ENCODE results near the gene FAM234B. TPM values are rescaled to one million over a fixed set of nuclear protein-coding genes. Genes with fewer than 3 reads are reported as not detected.
A peak's percentile ranks its signal among the peaks of the same experiment; 100 is the strongest.

The FAM234B gene
- total and polyA plus RNA-seq, 5 experiments from 2014 or later, result 2.5 to 5.0 (median 4.3) TPM

GRCh38 chr12:13121568-13121967, 77.4 kb downstream of the FAM234B start:
- no peaks in the 10 kb centered on the region for H3K4me1 Mint-ChIP-seq
- H3K36me3 Mint-ChIP-seq, result no peaks in the 10 kb centered on the region
- no peak for ATAC-seq
- H3K27ac Mint-ChIP-seq, result peak overlapping the region in 1 of 10 donors; percentile 84
- no peak overlapping the region for H3K4me3 Mint-ChIP-seq
- peaks cover 0 to 3% (median 0%) of the 10 kb centered on the region in 5 donors for H3K27me3 Mint-ChIP-seq
- DNase-seq, result no peak
- no peaks in the 10 kb centered on the region for H3K9me3 Mint-ChIP-seq
- POLR2A ChIA-PET, result no interaction called here

GRCh38 chr12:13124656-13125505, 80.7 kb downstream of the FAM234B start:
- Mint-ChIP-seq H3K4me1 (peaks cover 0 to 1% (median 0%) of the 10 kb centered on the region in 4 donors), H3K9me3 (no peaks in the 10 kb centered on the region), H3K27ac (no peak overlapping the region), H3K36me3 (no peaks in the 10 kb centered on the region), H3K27me3 (no peaks in the 10 kb centered on the region), H3K4me3 (no peak overlapping the region)
- DNase-seq, result no peak
- no peak for ATAC-seq
- POLR2A ChIA-PET, result no interaction called here

GRCh38 chr12:13125996-13126395, 81.8 kb downstream of the FAM234B start:
- ATAC-seq, result no peak
- peaks cover 0 to 6% (median 4%) of the 10 kb centered on the region in 5 donors for H3K27me3 Mint-ChIP-seq

GRCh38 chr12:13126494-13126893, 82.3 kb downstream of the FAM234B start:
- no peaks in the 10 kb centered on the region for H3K9me3 Mint-ChIP-seq
- POLR2A ChIA-PET, result no interaction called here
- no peak overlapping the region for H3K27ac Mint-ChIP-seq
- DNase-seq (no peak), ATAC-seq (no peak)
- H3K27me3 Mint-ChIP-seq, result peaks cover 0 to 6% (median 5%) of the 10 kb centered on the region in 5 donors
- H3K4me1 Mint-ChIP-seq, result peaks cover 0 to 1% (median 0%) of the 10 kb centered on the region in 4 donors
- H3K4me3 Mint-ChIP-seq, result no peak overlapping the region
- no peaks in the 10 kb centered on the region for H3K36me3 Mint-ChIP-seq

More at GRCh38 chr12:13125996-13126395, 81.8 kb downstream of the FAM234B start:
- Mint-ChIP-seq H3K36me3 (no peaks in the 10 kb centered on the region), H3K4me3 (no peak overlapping the region), H3K9me3 (no peaks in the 10 kb centered on the region), H3K4me1 (peaks cover 0 to 1% (median 0%) of the 10 kb centered on the region in 4 donors), H3K27ac (no peak overlapping the region)
- no peak for DNase-seq
- POLR2A ChIA-PET, result no interaction called here

- no peak for DNase-seq
- POLR2A ChIA-PET, result no interaction called here
- Mint-ChIP-seq H3K4me3 (no peak overlapping the region), H3K9me3 (no peaks in the 10 kb centered on the region), H3K27me3 (peaks cover 0 to 10% (median 5%) of the 10 kb centered on the region in 5 donors), H3K36me3 (no peaks in the 10 kb centered on the region), H3K4me1 (peaks cover 0 to 1% (median 0%) of the 10 kb centered on the region in 4 donors), H3K27ac (no peak overlapping the region)
- ATAC-seq, result no peak
Observed at GRCh38 chr12:13127444-13127843, 83.3 kb downstream of the FAM234B start.

- no peak for ATAC-seq
- no peaks in the 10 kb centered on the region for H3K9me3 Mint-ChIP-seq
- no peak for DNase-seq
- peaks cover 0 to 10% (median 5%) of the 10 kb centered on the region in 5 donors for H3K27me3 Mint-ChIP-seq
- POLR2A ChIA-PET, result no interaction called here
- no peaks in the 10 kb centered on the region for H3K36me3 Mint-ChIP-seq
- H3K4me1 Mint-ChIP-seq, result peaks cover 0 to 1% (median 0%) of the 10 kb centered on the region in 4 donors
- no peak overlapping the region for H3K4me3 Mint-ChIP-seq
- no peak overlapping the region for H3K27ac Mint-ChIP-seq
Observed at GRCh38 chr12:13128291-13128965, 84.2 kb downstream of the FAM234B start.

GRCh38 chr12:13130981-13131380, 86.8 kb downstream of the FAM234B start:
- H3K27ac Mint-ChIP-seq, result no peak overlapping the region
- H3K27me3 Mint-ChIP-seq, result peaks cover 0 to 10% (median 5%) of the 10 kb centered on the region in 5 donors
- no peak overlapping the region for H3K4me3 Mint-ChIP-seq
- no peak for DNase-seq
- no peaks in the 10 kb centered on the region for H3K9me3 Mint-ChIP-seq
- POLR2A ChIA-PET, result no interaction called here
- no peak for ATAC-seq
- H3K4me1 Mint-ChIP-seq, result peaks cover 0 to 1% (median 0%) of the 10 kb centered on the region in 4 donors
- no peaks in the 10 kb centered on the region for H3K36me3 Mint-ChIP-seq

Other genes starting within 250 kb of the FAM234B start
- 10 to 100 TPM; 84.6 to 93.6 TPM for gene DDX47, start 231.0 kb upstream of the FAM234B start, total RNA-seq
- 10 to 100 TPM; 61.0 to 77.1 (median 62.7) TPM for gene DDX47, start 231.0 kb upstream of the FAM234B start, polyA plus RNA-seq
- gene GPRC5A, start 152.8 kb upstream of the FAM234B start, total RNA-seq, result not detected
- gene GPRC5A, start 152.8 kb upstream of the FAM234B start, polyA plus RNA-seq, result not detected
- gene GPRC5D, start 92.2 kb upstream of the FAM234B start, total RNA-seq, result not detected
- under 1 TPM in 1 of 3 donors, not detected in 2; 0.43 TPM for gene GPRC5D, start 92.2 kb upstream of the FAM234B start, polyA plus RNA-seq
- gene HEBP1, start 44.1 kb upstream of the FAM234B start, total RNA-seq, result 10 to 100 TPM in 1 of 2 experiments, 1 to 10 TPM in 1; 9.8 to 13.1 TPM
- 10 to 100 TPM; 23.3 to 40.2 (median 25.8) TPM for gene HEBP1, start 44.1 kb upstream of the FAM234B start, polyA plus RNA-seq
- gene GSG1, start 59.3 kb downstream of the FAM234B start, total RNA-seq, result not detected
- under 1 TPM in 1 of 3 donors, not detected in 2; 0.21 TPM for gene GSG1, start 59.3 kb downstream of the FAM234B start, polyA plus RNA-seq
- gene EMP1, start 152.3 kb downstream of the FAM234B start, total RNA-seq, result 1 to 10 TPM; 2.2 to 2.9 TPM
- under 1 TPM in 2 of 3 donors, not detected in 1; 0.14 to 0.23 TPM for gene EMP1, start 152.3 kb downstream of the FAM234B start, polyA plus RNA-seq